RWPE2 (cell line): ENCODE measurements around the gene FYTTD1.

Source experiments
- ATAC-seq: fragments of 200-7000 bp; cut with Tn5 transposase; 3 replicates; pipeline ENCODE4 v1.9.1; 2021; ENCODE audit warnings: low read depth
- DNase-seq: peaks from one replicate; pipeline ENCODE4 v3.0.0-alpha.2; 2020; ENCODE audit warnings: low spot score
- H3K27ac ChIP-seq: fragments of 450-650 bp; 2 replicates; pipeline ENCODE4 v1.5.1; 2017; ENCODE audit warnings: mild to moderate bottlenecking; ENCODE audit not compliant: poor library complexity, severe bottlenecking
- H3K27me3 ChIP-seq: fragments of 250-450 bp; sonication (Bioruptor Pico); 2 replicates; pipeline ENCODE4 v1.5.1; 2021; ENCODE audit warnings: mild to moderate bottlenecking, moderate library complexity; ENCODE audit not compliant: insufficient read depth, poor library complexity, severe bottlenecking
- H3K36me3 ChIP-seq: fragments of 250-450 bp; sonication (Bioruptor Pico); 2 replicates; pipeline ENCODE4 v1.5.1; 2020; ENCODE audit warnings: low read depth, mild to moderate bottlenecking, moderate library complexity
- H3K4me1 ChIP-seq: fragments of 250-450 bp; sonication (Bioruptor Pico); 2 replicates; pipeline ENCODE4 v1.5.1; 2021; ENCODE audit warnings: mild to moderate bottlenecking, moderate library complexity; ENCODE audit not compliant: insufficient read depth, poor library complexity, severe bottlenecking
- H3K4me3 ChIP-seq: fragments of 250-450 bp; sonication (Bioruptor Pico); 2 replicates; pipeline ENCODE4 v1.5.1; 2021; ENCODE audit warnings: mild to moderate bottlenecking, moderate library complexity; ENCODE audit not compliant: severe bottlenecking
- H3K9me3 ChIP-seq: fragments of 250-450 bp; sonication (Bioruptor Pico); 2 replicates; pipeline ENCODE4 v1.5.1; 2021; ENCODE audit warnings: mild to moderate bottlenecking, moderate library complexity; ENCODE audit not compliant: severe bottlenecking
- TF ChIP-seq, protein P1 (sequence below): fragments of 450-650 bp; IDR thresholded peaks from one replicate; pipeline ENCODE4 v1.5.1; 2017; ENCODE audit warnings: mild to moderate bottlenecking, moderate library complexity; ENCODE audit not compliant: poor library complexity, severe bottlenecking

The FYTTD1 gene

DNA sequence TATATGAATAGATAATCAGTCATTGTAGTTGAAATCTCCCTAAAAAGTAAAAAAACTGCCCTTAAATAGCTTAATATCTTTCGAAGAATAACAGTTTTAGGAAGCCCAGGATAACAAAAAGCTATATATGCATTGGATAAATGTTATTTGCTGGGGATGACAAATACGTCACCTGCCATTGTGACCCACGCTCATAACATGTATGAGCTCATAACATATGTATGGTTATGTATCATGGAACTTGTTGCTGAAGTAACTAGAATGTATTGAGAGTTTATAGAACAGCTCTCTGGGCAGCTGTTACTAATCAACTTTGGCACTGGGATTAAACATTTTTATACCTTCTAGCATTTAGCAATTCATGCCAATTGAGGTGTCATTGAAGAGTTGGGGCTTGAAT lies 39.6 kb downstream of the FYTTD1 start:
- ATAC-seq (no peak), DNase-seq (no peak)
- Histone ChIP-seq H3K27me3 (no peaks in the 10 kb centered on the region), H3K9me3 (no peaks in the 10 kb centered on the region), H3K4me3 (no peak overlapping the region), H3K4me1 (peaks cover 14% of the 10 kb centered on the region), H3K27ac (no peak overlapping the region), H3K36me3 (peaks cover 8% of the 10 kb centered on the region)
- TF ChIP-seq, protein P1, sequence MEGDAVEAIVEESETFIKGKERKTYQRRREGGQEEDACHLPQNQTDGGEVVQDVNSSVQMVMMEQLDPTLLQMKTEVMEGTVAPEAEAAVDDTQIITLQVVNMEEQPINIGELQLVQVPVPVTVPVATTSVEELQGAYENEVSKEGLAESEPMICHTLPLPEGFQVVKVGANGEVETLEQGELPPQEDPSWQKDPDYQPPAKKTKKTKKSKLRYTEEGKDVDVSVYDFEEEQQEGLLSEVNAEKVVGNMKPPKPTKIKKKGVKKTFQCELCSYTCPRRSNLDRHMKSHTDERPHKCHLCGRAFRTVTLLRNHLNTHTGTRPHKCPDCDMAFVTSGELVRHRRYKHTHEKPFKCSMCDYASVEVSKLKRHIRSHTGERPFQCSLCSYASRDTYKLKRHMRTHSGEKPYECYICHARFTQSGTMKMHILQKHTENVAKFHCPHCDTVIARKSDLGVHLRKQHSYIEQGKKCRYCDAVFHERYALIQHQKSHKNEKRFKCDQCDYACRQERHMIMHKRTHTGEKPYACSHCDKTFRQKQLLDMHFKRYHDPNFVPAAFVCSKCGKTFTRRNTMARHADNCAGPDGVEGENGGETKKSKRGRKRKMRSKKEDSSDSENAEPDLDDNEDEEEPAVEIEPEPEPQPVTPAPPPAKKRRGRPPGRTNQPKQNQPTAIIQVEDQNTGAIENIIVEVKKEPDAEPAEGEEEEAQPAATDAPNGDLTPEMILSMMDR: no peak

DNA sequence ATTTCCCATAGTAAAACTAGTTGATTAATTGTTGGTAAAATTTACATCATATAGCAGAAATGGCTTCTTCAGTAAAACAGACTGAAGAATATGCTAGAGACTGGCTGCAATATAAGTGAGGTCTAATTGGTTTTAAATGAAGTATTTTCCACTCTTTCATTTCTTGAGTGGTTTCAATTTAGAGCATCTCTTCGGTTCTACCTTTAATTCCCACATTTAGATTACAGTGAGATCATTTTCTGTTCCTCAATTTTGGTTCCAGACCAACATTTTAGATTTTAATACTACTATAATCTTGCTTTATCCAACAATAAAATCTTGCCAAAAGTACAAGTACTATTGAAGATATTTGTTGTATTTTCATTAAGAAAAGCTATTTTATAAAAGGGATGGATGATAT lies 40.4 kb downstream of the FYTTD1 start:
- Histone ChIP-seq H3K27me3 (no peaks in the 10 kb centered on the region), H3K27ac (no peak overlapping the region), H3K4me3 (no peak overlapping the region), H3K4me1 (peaks cover 21% of the 10 kb centered on the region), H3K36me3 (peaks cover 4% of the 10 kb centered on the region; the same call in 1 of the 2 replicates), H3K9me3 (no peaks in the 10 kb centered on the region)
- DNase-seq (no peak), ATAC-seq (no peak)
- TF ChIP-seq, protein P1: no peak

DNA sequence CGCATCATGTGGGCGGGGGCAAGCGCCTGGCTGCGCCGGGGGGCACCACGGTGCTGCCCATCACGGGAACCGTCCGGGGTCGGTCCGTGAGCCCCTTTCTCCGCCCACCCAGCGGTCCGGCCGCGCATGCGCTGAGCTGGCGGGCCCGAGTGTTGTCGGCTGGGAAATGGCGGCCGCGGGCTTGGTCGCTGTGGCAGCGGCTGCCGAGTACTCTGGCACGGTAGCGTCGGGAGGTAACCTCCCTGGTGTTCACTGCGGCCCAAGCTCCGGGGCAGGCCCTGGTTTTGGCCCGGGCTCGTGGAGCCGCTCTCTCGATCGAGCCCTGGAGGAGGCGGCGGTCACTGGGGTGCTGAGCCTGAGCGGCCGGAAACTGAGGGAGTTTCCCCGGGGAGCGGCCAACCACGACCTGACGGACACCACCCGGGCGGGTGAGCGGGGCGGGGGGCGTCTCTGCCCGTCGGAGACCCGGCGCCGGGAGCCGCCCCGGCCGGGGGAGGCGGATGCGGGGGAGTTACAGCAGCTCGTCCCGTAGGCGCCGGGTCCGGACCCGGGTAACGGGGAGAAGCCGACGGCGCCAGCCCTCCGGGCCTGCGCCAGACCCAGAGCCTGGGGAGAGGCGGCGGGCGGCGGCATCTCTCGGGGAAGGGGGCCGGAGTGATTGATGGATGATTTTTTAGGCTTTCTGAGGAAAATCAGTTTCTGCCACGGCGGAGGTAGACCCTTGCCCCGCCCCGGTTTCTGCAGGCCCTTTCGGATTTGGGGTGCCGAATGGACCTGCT lies 41.6 kb downstream of the FYTTD1 start, which contains the start of gene LRCH3:
Gene LRCH3, plus strand, starts transcription at position 142 of the 779 bp plus-strand sequence. Its CDS starts 25 bp downstream, at position 167.
- ATAC-seq: peak; percentile 70
- Histone ChIP-seq H3K27ac (peak within 1 kb of the TSS; percentile 77), H3K27me3 (no peaks in the 10 kb centered on the region), H3K4me3 (peak within 1 kb of the TSS; percentile 59), H3K4me1 (peaks cover 29% of the 10 kb centered on the region), H3K36me3 (no peaks in the 10 kb centered on the region), H3K9me3 (no peaks in the 10 kb centered on the region)
- DNase-seq: peak; percentile 74
- TF ChIP-seq, protein P1: no peak

DNA sequence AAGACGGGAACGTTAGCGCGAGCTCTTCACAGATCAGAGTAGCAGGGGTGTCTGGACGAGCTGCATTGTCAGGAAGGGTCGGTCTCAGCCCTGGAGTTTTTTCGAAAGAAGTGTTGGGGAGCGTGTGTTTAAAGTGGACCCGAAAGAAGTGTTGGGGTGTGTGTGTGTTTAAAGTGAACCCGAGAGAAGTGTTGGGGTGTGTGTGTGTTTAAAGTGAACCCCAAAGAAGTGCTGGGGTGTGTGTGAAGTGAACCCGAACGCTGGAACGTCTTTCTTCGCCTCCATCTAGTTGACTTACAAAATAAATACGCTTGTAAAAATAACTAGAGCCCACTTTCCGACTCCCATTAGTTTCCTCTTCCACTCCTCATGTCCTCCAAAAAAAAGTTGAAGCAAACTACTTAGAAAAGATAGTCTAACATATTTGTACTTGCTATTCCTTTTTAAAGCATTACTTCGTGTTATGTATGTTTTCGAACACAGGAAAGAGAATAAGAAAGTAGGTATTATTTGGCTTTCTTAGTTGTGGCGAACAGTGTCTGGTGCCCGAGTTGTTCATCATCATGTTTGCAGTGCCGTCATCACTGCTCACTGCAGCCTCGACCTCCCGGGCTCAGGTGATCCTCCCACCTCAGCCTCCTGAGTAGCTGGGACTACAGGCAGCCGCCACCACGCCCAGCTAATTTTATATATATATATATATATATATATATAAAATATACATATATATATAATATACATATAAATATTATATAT lies 42.4 kb downstream of the FYTTD1 start:
- DNase-seq (no peak), ATAC-seq (peak; percentile 31; the same call in 2 of the 3 replicates)
- peak overlapping the region; percentile 77 for H3K27ac ChIP-seq
- H3K4me1 ChIP-seq: peaks cover 29% of the 10 kb centered on the region
- TF ChIP-seq, protein P1: no peak
- no peaks in the 10 kb centered on the region for H3K36me3 ChIP-seq
- H3K27me3 ChIP-seq: no peaks in the 10 kb centered on the region
- no peaks in the 10 kb centered on the region for H3K9me3 ChIP-seq
- peak overlapping the region; percentile 59 for H3K4me3 ChIP-seq
